ENCODE measurements around the gene PRKCI. TPM values are rescaled to one million over a fixed set of nuclear protein-coding genes. Genes with fewer than 3 reads are reported as not detected.
A peak's percentile ranks its signal among the peaks of the same experiment; 100 is the strongest.

The PRKCI gene
- total and polyA plus RNA-seq, 4 donors = 3.2 to 12.7 (median 8.7) TPM

GRCh38 chr3:170350515-170351413 lies 128.5 kb downstream of the PRKCI start:
- H3K9ac ChIP-seq (ENCODE audit: low read depth in 1 of 2, low read length in 2 of 2) = no peak overlapping the region
- no peaks in the 10 kb centered on the region for H3K9me3 ChIP-seq (ENCODE audit: control insufficient read depth in 4 of 4, low read length in 3 of 4)
- 82% methylated on average over 8 of the region's 8 CpGs for WGBS
- no peak overlapping the region for H3K4me3 ChIP-seq (ENCODE audit: low read depth in 1 of 3, low read length in 3 of 3)
- no peak for DNase-seq (ENCODE audit: low spot score)
- no peaks in the 10 kb centered on the region for H3K27me3 ChIP-seq (ENCODE audit: control insufficient read depth in 4 of 4, insufficient read depth in 4 of 4, low read length in 3 of 4)
- H3K36me3 ChIP-seq (ENCODE audit: control insufficient read depth in 4 of 4, insufficient read depth in 3 of 4, low read depth in 1 of 4, low read length in 3 of 4) = no peaks in the 10 kb centered on the region
- TF ChIP-seq, protein P1, sequence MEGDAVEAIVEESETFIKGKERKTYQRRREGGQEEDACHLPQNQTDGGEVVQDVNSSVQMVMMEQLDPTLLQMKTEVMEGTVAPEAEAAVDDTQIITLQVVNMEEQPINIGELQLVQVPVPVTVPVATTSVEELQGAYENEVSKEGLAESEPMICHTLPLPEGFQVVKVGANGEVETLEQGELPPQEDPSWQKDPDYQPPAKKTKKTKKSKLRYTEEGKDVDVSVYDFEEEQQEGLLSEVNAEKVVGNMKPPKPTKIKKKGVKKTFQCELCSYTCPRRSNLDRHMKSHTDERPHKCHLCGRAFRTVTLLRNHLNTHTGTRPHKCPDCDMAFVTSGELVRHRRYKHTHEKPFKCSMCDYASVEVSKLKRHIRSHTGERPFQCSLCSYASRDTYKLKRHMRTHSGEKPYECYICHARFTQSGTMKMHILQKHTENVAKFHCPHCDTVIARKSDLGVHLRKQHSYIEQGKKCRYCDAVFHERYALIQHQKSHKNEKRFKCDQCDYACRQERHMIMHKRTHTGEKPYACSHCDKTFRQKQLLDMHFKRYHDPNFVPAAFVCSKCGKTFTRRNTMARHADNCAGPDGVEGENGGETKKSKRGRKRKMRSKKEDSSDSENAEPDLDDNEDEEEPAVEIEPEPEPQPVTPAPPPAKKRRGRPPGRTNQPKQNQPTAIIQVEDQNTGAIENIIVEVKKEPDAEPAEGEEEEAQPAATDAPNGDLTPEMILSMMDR (IDR thresholded peaks at IDR 0.05; ENCODE audit: low read depth, low read length, missing input control) = no peak
- TF ChIP-seq SP1 (IDR thresholded peaks at IDR 0.05) = no peak
- no peak for TF ChIP-seq TAF1 (conservative IDR thresholded peaks at IDR 0.05)
- TF ChIP-seq ATF3 (IDR thresholded peaks at IDR 0.05) = no peak
- TF ChIP-seq HNF4A (conservative IDR thresholded peaks at IDR 0.05) = peak; percentile 40 to 52
- no peak for TF ChIP-seq EGR1 (IDR thresholded peaks at IDR 0.05; ENCODE audit: low read depth in 2 of 2)
- peak in 1 of 2 donors; percentile 35 for TF ChIP-seq RXRA (IDR thresholded peaks at IDR 0.05)
- TF ChIP-seq REST (IDR thresholded peaks at IDR 0.05) = no peak
- TF ChIP-seq, protein P2, sequence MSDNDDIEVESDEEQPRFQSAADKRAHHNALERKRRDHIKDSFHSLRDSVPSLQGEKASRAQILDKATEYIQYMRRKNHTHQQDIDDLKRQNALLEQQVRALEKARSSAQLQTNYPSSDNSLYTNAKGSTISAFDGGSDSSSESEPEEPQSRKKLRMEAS (IDR thresholded peaks at IDR 0.05) = no peak
- TF ChIP-seq JUND (IDR thresholded peaks at IDR 0.05) = no peak
- TF ChIP-seq NR2F2 (IDR thresholded peaks at IDR 0.05) = no peak
- no peak overlapping the region for H3K27ac ChIP-seq (ENCODE audit: low read depth in 1 of 2, low read length in 2 of 2)
- H3K4me1 ChIP-seq (ENCODE audit: control insufficient read depth in 4 of 4, insufficient read depth in 4 of 4, low read length in 3 of 4) = peaks cover 6 to 41% (median 32%) of the 10 kb centered on the region in 4 donors

DNA sequence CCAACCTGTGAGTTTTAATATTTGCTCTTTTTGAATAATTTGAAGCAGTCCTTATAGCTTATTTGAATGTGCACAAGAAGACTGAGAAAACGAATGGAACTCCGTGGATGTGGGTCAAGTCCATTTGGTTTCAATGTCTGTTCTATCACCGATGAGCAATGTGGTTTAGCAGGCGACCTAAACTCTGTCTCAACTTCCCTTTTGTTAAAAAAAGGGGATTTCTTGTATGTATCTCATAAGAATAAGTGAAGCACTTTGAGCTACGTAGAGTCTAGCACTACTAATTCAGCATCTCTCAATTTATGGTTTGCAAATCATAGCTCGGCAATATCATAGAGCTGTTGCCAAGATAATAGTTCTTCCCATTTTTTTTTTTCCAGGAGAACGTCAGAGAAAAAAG lies 130.7 kb downstream of the PRKCI start:
- Histone ChIP-seq H3K4me1 (ENCODE audit: control insufficient read depth in 4 of 4, insufficient read depth in 4 of 4, low read length in 3 of 4) (peaks cover 9 to 47% (median 37%) of the 10 kb centered on the region in 4 donors), H3K9ac (ENCODE audit: low read depth in 1 of 2, low read length in 2 of 2) (no peak overlapping the region), H3K27ac (ENCODE audit: low read depth in 1 of 2, low read length in 2 of 2) (no peak overlapping the region), H3K27me3 (ENCODE audit: control insufficient read depth in 4 of 4, insufficient read depth in 4 of 4, low read length in 3 of 4) (no peaks in the 10 kb centered on the region), H3K36me3 (ENCODE audit: control insufficient read depth in 4 of 4, insufficient read depth in 3 of 4, low read depth in 1 of 4, low read length in 3 of 4) (no peaks in the 10 kb centered on the region), H3K4me3 (ENCODE audit: low read depth in 1 of 3, low read length in 3 of 3) (no peak overlapping the region), H3K9me3 (ENCODE audit: control insufficient read depth in 4 of 4, low read length in 3 of 4) (no peaks in the 10 kb centered on the region)
- WGBS = 83% methylated on average over 7 of the region's 7 CpGs
- TF ChIP-seq, protein P3, sequence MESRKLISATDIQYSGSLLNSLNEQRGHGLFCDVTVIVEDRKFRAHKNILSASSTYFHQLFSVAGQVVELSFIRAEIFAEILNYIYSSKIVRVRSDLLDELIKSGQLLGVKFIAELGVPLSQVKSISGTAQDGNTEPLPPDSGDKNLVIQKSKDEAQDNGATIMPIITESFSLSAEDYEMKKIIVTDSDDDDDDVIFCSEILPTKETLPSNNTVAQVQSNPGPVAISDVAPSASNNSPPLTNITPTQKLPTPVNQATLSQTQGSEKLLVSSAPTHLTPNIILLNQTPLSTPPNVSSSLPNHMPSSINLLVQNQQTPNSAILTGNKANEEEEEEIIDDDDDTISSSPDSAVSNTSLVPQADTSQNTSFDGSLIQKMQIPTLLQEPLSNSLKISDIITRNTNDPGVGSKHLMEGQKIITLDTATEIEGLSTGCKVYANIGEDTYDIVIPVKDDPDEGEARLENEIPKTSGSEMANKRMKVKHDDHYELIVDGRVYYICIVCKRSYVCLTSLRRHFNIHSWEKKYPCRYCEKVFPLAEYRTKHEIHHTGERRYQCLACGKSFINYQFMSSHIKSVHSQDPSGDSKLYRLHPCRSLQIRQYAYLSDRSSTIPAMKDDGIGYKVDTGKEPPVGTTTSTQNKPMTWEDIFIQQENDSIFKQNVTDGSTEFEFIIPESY (IDR thresholded peaks at IDR 0.05) = no peak
- TF ChIP-seq, protein P2 (IDR thresholded peaks at IDR 0.05) = no peak
- TF ChIP-seq REST (IDR thresholded peaks at IDR 0.05) (no peak), EGR1 (IDR thresholded peaks at IDR 0.05; ENCODE audit: low read depth in 2 of 2) (no peak), TAF1 (conservative IDR thresholded peaks at IDR 0.05) (no peak), HNF4A (conservative IDR thresholded peaks at IDR 0.05) (no peak), GABPA (IDR thresholded peaks at IDR 0.05 in 1 of 2, conservative IDR thresholded peaks at IDR 0.05 in 1 of 2) (no peak), JUND (IDR thresholded peaks at IDR 0.05) (no peak), RAD21 (IDR thresholded peaks at IDR 0.05) (no peak), RXRA (IDR thresholded peaks at IDR 0.05) (no peak)
- DNase-seq (ENCODE audit: low spot score) = no peak
